Liver (tissue), 9 donors: ENCODE measurements around the gene MAP3K5. TPM values are rescaled to one million over a fixed set of nuclear protein-coding genes. Genes with fewer than 3 reads are reported as not detected.

Experiments used
- DNase-seq: peaks from one replicate; pipeline ENCODE4 v3.0.0-alpha.2; 2017; ENCODE audit warnings: low spot score
- H3K27ac ChIP-seq, 2 donors: one replicate each; pipeline ENCODE4 v1.7.0; 2013; ENCODE audit warnings: inconsistent platforms in 2 of 2, low read length in 2 of 2, control low read depth in 1 of 2, low read depth in 1 of 2, mild to moderate bottlenecking in 1 of 2
- H3K27me3 ChIP-seq, 4 donors: one replicate each; pipeline versions ENCODE4 v1.6.1 to v1.7.0; 2013; ENCODE audit warnings: low read length in 3 of 4, inconsistent platforms in 1 of 4, mild to moderate bottlenecking in 1 of 4, moderate library complexity in 1 of 4; ENCODE audit not compliant: control insufficient read depth in 4 of 4, insufficient read depth in 4 of 4
- H3K36me3 ChIP-seq, 4 donors: one replicate each; pipeline versions ENCODE4 v1.6.1 to v1.7.0; 2013; ENCODE audit warnings: low read length in 3 of 4, mild to moderate bottlenecking in 3 of 4, low read depth in 1 of 4, moderate library complexity in 1 of 4; ENCODE audit not compliant: control insufficient read depth in 4 of 4, insufficient read depth in 3 of 4
- H3K4me1 ChIP-seq, 4 donors: one replicate each; pipeline versions ENCODE4 v1.6.1 to v1.7.0; 2013; ENCODE audit warnings: low read length in 3 of 4, mild to moderate bottlenecking in 3 of 4, moderate library complexity in 1 of 4; ENCODE audit not compliant: control insufficient read depth in 4 of 4, insufficient read depth in 4 of 4
- H3K4me3 ChIP-seq, 3 donors: one replicate each; pipeline versions ENCODE4 v1.6.1 to v1.7.0; 2013; ENCODE audit warnings: low read length in 3 of 3, control low read depth in 1 of 3, low read depth in 1 of 3, mild to moderate bottlenecking in 1 of 3
- H3K9ac ChIP-seq, 2 donors: one replicate each; pipeline ENCODE4 v1.7.0; 2013; ENCODE audit warnings: low read length in 2 of 2, mild to moderate bottlenecking in 2 of 2, moderate library complexity in 2 of 2, control low read depth in 1 of 2, low read depth in 1 of 2
- H3K9me3 ChIP-seq, 4 donors: one replicate each; pipeline versions ENCODE4 v1.6.1 to v1.7.0; 2013; ENCODE audit warnings: low read length in 3 of 4; ENCODE audit not compliant: control insufficient read depth in 4 of 4
- EGR1 ChIP-seq, 2 donors: IDR thresholded peaks; 2 replicates each; pipeline ENCODE4 v1.6.1; 2016 to 2018; ENCODE audit warnings: antibody characterized with exemption in 2 of 2, low read depth in 2 of 2
- FOXA1 ChIP-seq: IDR thresholded peaks from 2 replicates; pipeline ENCODE4 v1.6.1; 2016; ENCODE audit warnings: antibody characterized with exemption
- FOXA2 ChIP-seq: IDR thresholded peaks from 2 replicates; pipeline ENCODE4 v1.6.1; 2016; ENCODE audit warnings: antibody characterized with exemption
- GABPA ChIP-seq, 2 donors: IDR thresholded peaks in 1 of 2; conservative IDR thresholded peaks in 1 of 2; 2 replicates each; pipeline ENCODE4 v1.6.1; 2016; ENCODE audit warnings: antibody characterized with exemption in 2 of 2, mild to moderate bottlenecking in 1 of 2, moderate library complexity in 1 of 2
- HNF4A ChIP-seq, 2 donors: conservative IDR thresholded peaks; 2 replicates each; pipeline ENCODE4 v1.6.1; 2016; ENCODE audit warnings: antibody characterized with exemption in 2 of 2, mild to moderate bottlenecking in 2 of 2
- HNF4G ChIP-seq: IDR thresholded peaks from 2 replicates; pipeline ENCODE4 v1.6.1; 2016; ENCODE audit warnings: antibody characterized with exemption
- JUND ChIP-seq, 2 donors: IDR thresholded peaks; 2 replicates each; pipeline ENCODE4 v1.6.1; 2016; ENCODE audit warnings: antibody characterized with exemption in 2 of 2
- NR2F2 ChIP-seq: IDR thresholded peaks from 2 replicates; pipeline ENCODE4 v1.6.1; 2016; ENCODE audit warnings: antibody characterized with exemption
- REST ChIP-seq: IDR thresholded peaks from 2 replicates; pipeline ENCODE4 v1.6.1; 2016; ENCODE audit warnings: antibody characterized with exemption, mild to moderate bottlenecking
- RXRA ChIP-seq, 2 donors: IDR thresholded peaks; 2 replicates each; pipeline ENCODE4 v1.6.1; 2017 to 2018; ENCODE audit warnings: antibody characterized with exemption in 2 of 2, mild to moderate bottlenecking in 1 of 2
- SP1 ChIP-seq: IDR thresholded peaks from 2 replicates; pipeline ENCODE4 v1.6.1; 2018; ENCODE audit warnings: antibody characterized with exemption, mild to moderate bottlenecking
- TAF1 ChIP-seq: conservative IDR thresholded peaks from 2 replicates; pipeline ENCODE4 v1.6.1; 2016; ENCODE audit warnings: antibody characterized with exemption, mild to moderate bottlenecking
- YY1 ChIP-seq: IDR thresholded peaks from 2 replicates; pipeline ENCODE4 v1.6.1; 2016; ENCODE audit warnings: antibody characterized with exemption, mild to moderate bottlenecking
- ZBTB33 ChIP-seq: IDR thresholded peaks from 2 replicates; pipeline ENCODE4 v1.6.1; 2016; ENCODE audit warnings: antibody characterized with exemption
- WGBS: extraction: QIAGEN DNeasy Blood & Tissue Kit; methylation state at CpG from one replicate; pipeline ENCODE4 v1.1.7; 2013; 5-methylcytosine and 5-hydroxymethylcytosine counted together
- polyA plus RNA-seq, 2 donors: library from polyadenylated mRNA; stranded (reverse) in 1 of 2; unstranded in 1 of 2; fragments of 200-250 nt in 1 of 2; fragments of >200 nt in 1 of 2; fragmentation: Nextera tagmentation in 1 of 2; extraction: Ambion mirVana in 1 of 2; gene quantifications; one replicate each; pipeline versions ENCODE4 v1.2.1 to v1.2.3, GENCODE V29; 2013 to 2015
- total RNA-seq, 2 donors: library from RNA; depleted of rRNA; stranded (reverse); fragments of >200 nt; gene quantifications; one replicate each; pipeline ENCODE4 v1.2.3, GENCODE V29; 2014
- TF ChIP-seq, protein P1 (sequence below): IDR thresholded peaks from 2 replicates; pipeline ENCODE4 v1.6.1; 2016; ENCODE audit warnings: antibody characterized with exemption
- TF ChIP-seq, protein P2 (sequence below): IDR thresholded peaks from 2 replicates; pipeline ENCODE4 v1.6.1; 2016; ENCODE audit warnings: antibody characterized with exemption
- donor health status: healthy.
- donor health status: healthy.
- donor health status: healthy.
- donor health status: healthy.
- donor health status: healthy.

Gene MAP3K5
- total and polyA plus RNA-seq, 4 donors: 2.9 to 18.0 (median 5.5) TPM

DNA sequence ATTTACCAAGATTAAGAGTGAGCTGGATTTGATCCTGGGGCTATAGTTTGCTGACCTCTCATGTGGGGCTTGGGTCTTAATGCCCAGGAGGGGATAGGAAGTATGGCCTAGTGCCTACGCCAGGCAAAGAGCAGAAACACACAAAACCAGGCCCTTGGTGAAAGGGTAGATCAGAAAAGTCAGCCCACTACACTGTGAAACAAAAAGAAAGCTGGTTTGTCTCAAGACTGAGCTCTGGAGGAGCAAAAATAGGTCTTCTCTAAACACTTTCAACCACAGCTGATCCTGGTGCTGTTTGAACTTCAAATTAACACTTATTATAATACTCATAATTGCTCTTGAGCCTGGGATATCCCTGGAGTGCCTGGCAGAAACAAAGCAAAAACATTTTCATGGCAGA lies 167.0 kb downstream of the MAP3K5 start:
- H3K9ac ChIP-seq: no peak overlapping the region
- WGBS: 100% methylated on average over 1 of the region's 1 CpG
- no peak for TF ChIP-seq YY1
- TF ChIP-seq FOXA1: no peak
- no peak for TF ChIP-seq GABPA (IDR thresholded peaks at IDR 0.05 in 1 of 2, conservative IDR thresholded peaks at IDR 0.05 in 1 of 2)
- TF ChIP-seq ZBTB33: no peak
- TF ChIP-seq EGR1 (IDR thresholded peaks at IDR 0.05; ENCODE audit: low read depth in 2 of 2): no peak
- TF ChIP-seq NR2F2: no peak
- TF ChIP-seq TAF1: no peak
- no peak for TF ChIP-seq SP1
- TF ChIP-seq JUND (IDR thresholded peaks at IDR 0.05): no peak
- TF ChIP-seq, protein P1, sequence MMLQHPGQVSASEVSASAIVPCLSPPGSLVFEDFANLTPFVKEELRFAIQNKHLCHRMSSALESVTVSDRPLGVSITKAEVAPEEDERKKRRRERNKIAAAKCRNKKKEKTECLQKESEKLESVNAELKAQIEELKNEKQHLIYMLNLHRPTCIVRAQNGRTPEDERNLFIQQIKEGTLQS: no peak
- no peak for TF ChIP-seq REST
- TF ChIP-seq HNF4A (conservative IDR thresholded peaks at IDR 0.05): no peak
- TF ChIP-seq RXRA (IDR thresholded peaks at IDR 0.05): no peak
- no peak for TF ChIP-seq FOXA2
- no peak for TF ChIP-seq HNF4G
- TF ChIP-seq, protein P2, sequence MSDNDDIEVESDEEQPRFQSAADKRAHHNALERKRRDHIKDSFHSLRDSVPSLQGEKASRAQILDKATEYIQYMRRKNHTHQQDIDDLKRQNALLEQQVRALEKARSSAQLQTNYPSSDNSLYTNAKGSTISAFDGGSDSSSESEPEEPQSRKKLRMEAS: no peak
- H3K9me3 ChIP-seq: no peaks in the 10 kb centered on the region
- peaks cover 0 to 5% (median 0%) of the 10 kb centered on the region in 4 donors for H3K36me3 ChIP-seq
- H3K4me1 ChIP-seq: peaks cover 1 to 20% (median 13%) of the 10 kb centered on the region in 4 donors
- H3K27ac ChIP-seq: no peak overlapping the region
- no peak overlapping the region for H3K4me3 ChIP-seq
- no peaks in the 10 kb centered on the region for H3K27me3 ChIP-seq
- DNase-seq: no peak

DNA sequence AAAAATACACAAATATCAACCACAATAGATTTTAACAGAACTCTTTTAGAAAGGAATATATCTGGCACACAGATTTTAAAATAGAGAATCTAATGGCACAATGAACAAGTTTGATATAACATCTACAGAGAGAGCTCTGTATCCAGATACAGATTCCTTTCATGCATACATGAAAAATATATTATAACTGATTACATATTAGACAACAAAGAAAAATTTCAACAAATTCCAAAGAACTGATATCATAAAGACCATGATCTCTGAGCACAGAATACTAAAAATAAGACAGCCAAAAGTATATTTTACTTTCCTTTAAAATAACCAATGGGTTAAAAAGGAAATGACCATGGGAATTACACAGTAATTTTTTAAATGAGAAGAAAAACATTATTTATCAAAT lies 167.9 kb downstream of the MAP3K5 start:
- no peaks in the 10 kb centered on the region for H3K9me3 ChIP-seq
- H3K4me3 ChIP-seq: no peak overlapping the region
- no peak overlapping the region for H3K9ac ChIP-seq
- peaks cover 1 to 20% (median 13%) of the 10 kb centered on the region in 4 donors for H3K4me1 ChIP-seq
- no peak for DNase-seq
- TF ChIP-seq RXRA (IDR thresholded peaks at IDR 0.05): no peak
- no peak for TF ChIP-seq EGR1 (IDR thresholded peaks at IDR 0.05; ENCODE audit: low read depth in 2 of 2)
- TF ChIP-seq, protein P2: no peak
- no peak for TF ChIP-seq ZBTB33
- TF ChIP-seq HNF4A (conservative IDR thresholded peaks at IDR 0.05): no peak
- no peak for TF ChIP-seq FOXA1
- TF ChIP-seq, protein P1: no peak
- TF ChIP-seq REST: no peak
- H3K27ac ChIP-seq: no peak overlapping the region
- H3K36me3 ChIP-seq: peaks cover 0 to 5% (median 0%) of the 10 kb centered on the region in 4 donors
- no peaks in the 10 kb centered on the region for H3K27me3 ChIP-seq
